GM19351 (cell line): Measurements from ENCODE around the gene TECTA.

Source experiments
- ATAC-seq: cut with Tn5 transposase; IDR thresholded peaks from one replicate; pipeline ENCODE4 v1.9.1; 2021; ENCODE audit warnings: mild to moderate bottlenecking, moderate library complexity; ENCODE audit not compliant: unreplicated experiment

TECTA gene

GRCh38 chr11:121123496-121124069, 22.5 kb downstream of the TECTA start:
- ATAC-seq: no peak

GRCh38 chr11:121127809-121128208, 26.8 kb downstream of the TECTA start:
- ATAC-seq: no peak

GRCh38 chr11:121129362-121130340, 28.6 kb downstream of the TECTA start:
- ATAC-seq: no peak

- no peak for ATAC-seq
These were observed 30.6 kb downstream of the TECTA start for GRCh38 chr11:121131656-121132055.

GRCh38 chr11:121132211-121132976, 31.4 kb downstream of the TECTA start:
- no peak for ATAC-seq

GRCh38 chr11:121134741-121135312, 33.8 kb downstream of the TECTA start:
- ATAC-seq: no peak

- ATAC-seq: no peak
These were observed 36.0 kb downstream of the TECTA start for GRCh38 chr11:121137005-121137404.

GRCh38 chr11:121138259-121138658, 37.2 kb downstream of the TECTA start:
- no peak for ATAC-seq

- no peak for ATAC-seq
These were observed 39.3 kb downstream of the TECTA start for GRCh38 chr11:121140369-121140768.

- no peak for ATAC-seq
These were observed 40.0 kb downstream of the TECTA start for GRCh38 chr11:121141066-121141465.

GRCh38 chr11:121143921-121144320, 42.9 kb downstream of the TECTA start:
- ATAC-seq: no peak

- no peak for ATAC-seq
These were observed 43.7 kb downstream of the TECTA start for GRCh38 chr11:121144723-121145122.

GRCh38 chr11:121145826-121146225, 44.8 kb downstream of the TECTA start:
- no peak for ATAC-seq

- no peak for ATAC-seq
These were observed 48.1 kb downstream of the TECTA start for GRCh38 chr11:121149116-121149515.

GRCh38 chr11:121151207-121151688, 50.2 kb downstream of the TECTA start:
- no peak for ATAC-seq

GRCh38 chr11:121152764-121153163, 51.7 kb downstream of the TECTA start:
- ATAC-seq: no peak

- no peak for ATAC-seq
These were observed 52.4 kb downstream of the TECTA start for GRCh38 chr11:121153472-121153871.

- ATAC-seq: no peak
These were observed 53.7 kb downstream of the TECTA start for GRCh38 chr11:121154486-121155314.

- no peak for ATAC-seq
These were observed 56.7 kb downstream of the TECTA start for GRCh38 chr11:121157756-121158155.

- ATAC-seq: no peak
These were observed 58.7 kb downstream of the TECTA start for GRCh38 chr11:121159741-121160140.
